Measurements from ENCODE around the gene GLTP.

The GLTP gene

GRCh38 chr12:109818253-109818652, 62.1 kb downstream of the GLTP start:
- no peak for DNase-seq

- DNase-seq, result no peak
Observed at GRCh38 chr12:109817627-109818231, 62.6 kb downstream of the GLTP start.

- DNase-seq, result no peak
Observed at GRCh38 chr12:109816870-109817269, 63.5 kb downstream of the GLTP start.

- no peak for DNase-seq
Observed at GRCh38 chr12:109815757-109816617, 64.4 kb downstream of the GLTP start.

- no peak for DNase-seq
Observed at GRCh38 chr12:109815225-109815624, 65.1 kb downstream of the GLTP start.

- no peak for DNase-seq
Observed at GRCh38 chr12:109814600-109815150, 65.7 kb downstream of the GLTP start.

GRCh38 chr12:109813810-109814416, 66.4 kb downstream of the GLTP start:
- no peak for DNase-seq

GRCh38 chr12:109811624-109811995, 68.7 kb downstream of the GLTP start:
- DNase-seq, result no peak

- no peak for DNase-seq
Observed at GRCh38 chr12:109810954-109811623, 69.3 kb downstream of the GLTP start.

GRCh38 chr12:109808876-109809646, 71.3 kb downstream of the GLTP start:
- no peak for DNase-seq

GRCh38 chr12:109807954-109808643, 72.2 kb downstream of the GLTP start:
- DNase-seq, result no peak

- DNase-seq, result peak; percentile 58 to 65
Observed at GRCh38 chr12:109804820-109805761, 75.2 kb downstream of the GLTP start.

GRCh38 chr12:109803678-109804077, 76.7 kb downstream of the GLTP start:
- DNase-seq, result no peak

GRCh38 chr12:109802828-109803227, 77.5 kb downstream of the GLTP start:
- DNase-seq, result no peak
